A204.1 (cell line): ENCODE results near the gene CTNNA3.
A peak's percentile ranks its signal among the peaks of the same experiment; 100 is the strongest.

ENCODE experiments used
- FAIRE-seq: peaks from 2 replicates; lab custom pipeline; 2012; peaks lifted over from hg19 to GRCh38; lab: Jason Lieb, UNC

Gene CTNNA3

DNA sequence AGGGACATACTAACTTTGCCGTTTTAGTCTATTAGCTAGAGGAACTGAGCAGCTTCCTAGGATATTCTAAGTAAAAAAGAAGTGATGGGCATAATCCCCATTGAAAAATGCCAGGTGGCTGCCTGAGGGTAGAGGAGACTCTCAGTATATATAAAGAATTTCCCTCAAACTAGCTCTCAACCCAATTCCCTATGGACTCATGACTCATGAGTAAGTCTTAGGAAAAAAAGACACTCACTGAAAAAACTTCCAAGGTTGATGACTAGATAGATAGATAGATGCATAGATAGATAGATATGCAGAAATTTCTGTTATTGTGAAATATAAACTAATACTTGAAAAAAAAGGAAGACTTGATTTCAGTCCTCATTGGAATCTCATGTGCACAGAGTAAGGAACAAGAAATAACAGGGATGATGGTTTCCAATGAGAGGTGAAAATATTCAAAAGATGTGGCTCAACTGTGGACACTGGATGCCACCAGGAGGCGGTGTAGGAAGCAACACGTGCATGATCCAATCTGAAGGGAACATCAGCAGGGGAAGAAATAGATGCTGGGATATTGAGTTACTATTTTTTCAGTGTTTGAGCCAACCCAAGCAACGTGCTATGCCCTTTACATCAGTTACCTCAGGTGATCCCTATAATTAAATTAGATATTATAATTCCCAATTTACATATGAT, 1481.1 kb downstream of the CTNNA3 start:
- no peak for FAIRE-seq

DNA sequence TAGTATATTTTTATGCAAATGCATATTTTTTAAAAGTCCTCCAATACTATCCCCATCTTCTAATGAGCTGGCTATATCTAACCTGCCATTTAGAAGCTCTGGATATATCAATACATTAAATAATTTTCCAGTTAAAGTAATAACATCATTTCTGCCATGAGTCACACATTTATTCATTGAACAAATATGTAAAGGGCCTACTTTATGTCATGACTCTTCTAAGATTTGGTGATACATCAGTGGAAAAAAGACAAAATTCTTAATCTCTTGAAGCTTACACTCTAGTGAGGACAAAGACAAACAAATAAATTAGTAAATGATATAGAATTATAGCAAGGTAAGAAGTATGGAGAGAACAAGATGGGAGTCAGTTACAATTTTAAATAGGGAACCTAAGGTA, 1487.0 kb downstream of the CTNNA3 start:
- FAIRE-seq = no peak

DNA sequence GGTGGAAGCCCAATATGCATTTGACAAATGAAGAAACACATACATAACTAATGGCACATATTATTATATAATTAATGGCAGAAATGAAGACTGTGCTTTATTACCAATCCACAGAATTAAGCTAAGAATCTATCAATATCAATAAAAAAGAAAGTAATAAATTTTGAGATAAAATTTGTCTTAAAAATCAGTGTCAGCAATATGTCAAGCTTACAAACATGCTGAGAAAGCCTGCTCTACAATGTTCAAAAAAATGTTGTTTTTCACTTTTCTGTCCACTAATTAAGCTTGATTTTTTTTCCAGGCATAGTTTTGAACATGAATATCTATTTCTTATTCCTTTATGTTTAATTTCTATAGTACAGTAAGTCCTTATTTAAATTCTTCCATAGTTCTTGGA, 1491.2 kb downstream of the CTNNA3 start:
- no peak for FAIRE-seq

DNA sequence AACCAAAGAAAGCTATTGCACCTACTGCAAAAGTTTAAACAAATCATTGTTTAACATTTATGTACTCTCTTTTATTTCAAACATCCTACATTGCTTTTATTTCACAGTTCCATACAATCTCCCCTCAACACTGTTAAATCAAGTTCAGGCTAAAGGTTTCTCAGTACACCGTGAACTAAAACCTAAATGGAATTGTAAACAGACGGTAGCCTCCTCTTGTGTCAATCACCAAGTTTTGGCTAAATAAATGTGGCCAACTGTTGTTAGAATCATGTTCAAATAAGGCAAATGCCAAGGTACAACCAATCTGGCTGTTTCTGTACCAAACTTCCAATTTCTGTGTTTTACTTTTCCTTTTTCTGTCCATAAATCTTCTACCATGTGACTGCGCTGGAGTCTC, 1493.9 kb downstream of the CTNNA3 start:
- FAIRE-seq = no peak

DNA sequence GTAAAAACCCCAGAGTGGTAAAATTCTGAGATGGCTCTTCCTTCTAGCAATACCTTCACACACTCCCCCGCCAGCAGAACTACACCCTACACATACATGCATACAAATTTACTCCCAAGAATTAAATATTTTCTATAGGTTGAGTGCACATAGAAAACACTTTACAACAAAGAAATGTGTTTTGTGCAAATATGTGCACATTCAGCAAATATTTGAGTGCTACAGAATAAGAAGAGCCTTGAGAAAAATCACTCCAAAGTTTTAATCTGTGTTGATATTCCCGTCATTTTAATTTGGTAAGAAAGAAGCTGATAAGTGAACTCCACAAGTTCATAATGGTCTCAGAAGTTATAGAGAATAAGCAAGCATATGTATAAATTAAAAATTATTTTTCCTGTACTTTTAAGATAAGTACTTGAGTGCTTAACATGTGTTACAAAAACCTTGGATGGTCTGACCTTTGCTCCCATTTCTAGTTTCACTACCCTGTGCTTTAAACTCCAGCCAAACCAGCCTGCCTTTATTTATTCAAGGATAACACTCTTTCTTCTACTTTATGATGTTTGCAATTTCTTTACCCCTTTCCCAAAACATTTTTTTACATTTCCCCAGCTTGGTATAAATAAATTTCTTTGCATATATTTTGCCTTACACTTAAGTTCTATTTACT, 1503.7 kb downstream of the CTNNA3 start:
- no peak for FAIRE-seq

DNA sequence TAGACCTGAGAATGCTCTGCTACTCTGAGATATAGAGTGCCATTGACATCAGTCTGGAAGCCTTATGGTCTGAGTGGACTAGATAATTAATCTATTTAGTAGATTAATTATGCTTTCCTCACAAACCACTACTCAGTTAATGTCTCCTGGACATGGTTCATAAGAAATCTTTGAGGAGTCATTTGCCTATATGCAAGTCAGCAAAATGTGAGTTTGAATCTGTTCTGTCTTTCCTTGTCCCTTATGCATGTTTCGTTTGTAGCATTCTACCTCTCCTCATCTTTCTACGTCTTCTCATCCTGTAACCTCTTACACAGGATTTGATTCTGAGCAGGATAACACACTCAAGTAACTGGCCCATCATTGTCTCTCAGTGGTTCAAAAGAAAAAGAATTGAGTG, 1505.6 kb downstream of the CTNNA3 start:
- no peak for FAIRE-seq

DNA sequence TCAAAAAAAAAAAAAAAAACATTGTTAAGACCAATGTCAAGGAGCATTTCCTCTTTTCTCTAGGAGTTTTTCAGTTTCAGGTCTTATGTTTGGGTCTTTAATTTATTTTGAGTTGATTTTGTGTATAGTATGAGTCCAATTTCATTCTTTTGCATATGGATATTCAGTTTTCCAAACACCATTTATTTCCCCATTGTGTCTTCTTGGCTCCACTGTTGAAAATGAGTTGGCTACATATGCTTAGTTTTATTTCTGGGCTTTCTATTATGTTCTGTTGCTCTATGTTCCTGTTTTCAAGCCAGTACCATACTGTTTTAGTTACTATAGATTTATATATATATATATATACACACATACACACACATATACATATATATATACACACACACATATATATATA, 1506.7 kb downstream of the CTNNA3 start:
- no peak for FAIRE-seq

DNA sequence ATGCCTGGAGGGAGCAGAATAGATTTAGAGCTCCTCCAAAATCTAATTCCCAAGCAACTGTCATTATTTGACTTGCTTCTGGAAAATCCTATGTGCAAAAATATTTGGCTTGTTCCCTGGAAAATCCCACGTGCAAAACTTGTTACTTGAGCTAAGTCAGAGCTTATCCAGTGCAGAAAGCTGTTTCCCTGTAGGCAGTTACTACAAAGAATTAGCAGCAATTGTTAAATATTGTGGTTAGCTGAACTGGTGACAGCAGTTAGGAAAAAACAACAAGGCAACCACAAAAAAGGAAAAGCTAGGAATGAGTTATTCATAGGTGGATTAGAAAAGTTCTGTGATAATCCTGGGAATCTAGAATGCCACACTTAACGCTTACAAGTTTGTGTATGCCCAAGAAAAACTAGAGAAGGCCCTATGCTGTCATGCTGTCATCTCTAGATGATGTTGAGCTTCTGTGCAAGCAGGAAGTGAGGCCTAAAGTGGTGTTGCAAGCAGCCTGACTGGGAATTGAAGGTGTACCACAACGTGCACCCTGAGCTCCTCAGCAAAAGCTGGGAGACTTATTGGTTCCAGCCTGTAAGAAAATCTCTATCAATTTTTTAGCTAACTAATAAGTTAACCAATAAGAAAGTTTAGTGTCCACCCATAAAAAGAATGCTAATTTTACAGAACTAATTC, 1508.8 kb downstream of the CTNNA3 start:
- FAIRE-seq = no peak

DNA sequence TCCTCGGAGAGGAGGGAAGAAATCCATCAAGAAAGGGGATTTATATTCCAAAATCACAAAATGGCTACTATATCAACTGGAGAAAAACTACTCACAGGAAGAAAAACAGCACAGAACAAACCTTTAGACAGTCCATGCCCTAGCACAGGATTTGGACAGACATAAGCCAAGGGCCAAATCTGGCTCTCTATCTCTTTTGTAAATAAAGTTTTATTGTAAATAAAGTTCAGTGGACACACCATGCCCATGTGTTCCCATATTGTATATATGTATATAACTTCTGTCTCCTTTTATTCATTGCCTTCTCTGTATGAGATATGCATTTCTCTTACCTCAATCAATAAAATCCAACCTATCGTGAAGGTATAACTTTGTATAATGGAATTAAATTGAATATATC, 1513.0 kb downstream of the CTNNA3 start:
- FAIRE-seq = no peak

DNA sequence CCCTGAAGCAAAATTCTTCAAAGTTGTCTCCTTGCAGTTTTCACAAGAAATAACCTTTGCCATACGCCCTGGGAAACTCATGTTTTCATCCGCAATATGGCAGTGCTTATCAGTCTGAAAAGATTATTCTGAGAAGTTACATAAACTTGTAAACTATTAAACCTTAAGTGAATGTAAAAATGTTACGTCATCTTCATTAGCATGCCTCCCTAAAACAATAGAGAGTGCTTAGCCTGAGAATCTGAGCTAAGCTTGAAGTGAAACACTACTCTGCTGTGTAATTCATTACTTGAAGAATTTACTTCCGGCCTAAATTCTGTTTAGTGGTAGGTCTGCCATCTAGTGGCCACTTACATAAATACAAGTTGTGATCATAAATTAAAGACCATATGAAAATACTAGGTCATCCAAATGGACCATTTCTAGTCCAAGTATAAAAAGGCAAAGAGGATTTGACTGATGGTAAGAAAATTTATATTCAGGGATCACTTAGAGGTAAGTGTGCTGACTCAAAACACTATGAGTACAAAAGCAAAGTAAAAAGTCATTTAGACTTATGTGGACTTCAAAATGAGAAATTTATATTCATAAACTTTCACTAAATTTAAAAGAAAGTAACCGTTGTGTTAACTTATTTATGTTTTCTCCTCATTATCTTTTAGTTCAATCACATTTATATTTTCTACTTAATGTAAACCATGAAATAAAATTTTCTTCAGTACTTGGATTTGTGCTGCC, 1515.2 kb downstream of the CTNNA3 start:
- peak; percentile 96 for FAIRE-seq

DNA sequence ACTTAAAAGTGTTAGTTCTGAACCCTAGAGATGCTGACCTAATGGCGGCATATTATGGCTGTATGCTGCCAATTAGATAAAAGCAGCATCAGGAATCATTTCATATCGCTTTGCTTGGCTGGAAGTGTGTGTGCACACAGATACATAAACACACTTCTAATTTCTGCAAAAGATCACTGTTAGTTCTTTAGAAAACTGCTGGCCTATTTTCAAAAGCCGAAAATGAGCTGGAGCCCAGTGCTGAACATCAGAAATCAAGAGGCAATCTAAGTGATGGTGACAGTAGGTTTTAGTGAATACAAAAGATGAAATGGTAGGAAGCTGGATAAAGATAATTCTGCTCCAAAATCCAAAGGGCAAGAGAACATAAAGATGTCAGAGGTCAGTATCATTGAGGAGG, 1516.0 kb downstream of the CTNNA3 start:
- FAIRE-seq = no peak

DNA sequence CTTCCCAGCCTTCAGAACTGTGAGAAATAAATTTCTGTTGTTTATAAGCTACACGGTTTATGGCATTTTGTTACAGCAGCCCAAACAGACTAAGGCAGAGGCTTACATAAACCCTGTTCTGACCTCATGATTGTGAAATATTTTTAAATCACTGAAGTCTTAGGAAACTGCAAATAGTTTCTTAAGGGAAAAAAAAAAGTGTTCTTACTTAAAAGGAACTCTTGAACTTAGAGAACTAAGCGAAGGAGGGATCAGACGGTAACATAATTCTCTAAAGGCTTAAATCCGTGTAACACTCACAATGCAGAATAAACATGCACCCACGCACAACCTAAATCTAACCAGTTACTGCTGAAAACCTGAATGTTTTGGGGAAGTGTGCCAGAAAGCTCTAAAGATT, 1519.2 kb downstream of the CTNNA3 start:
- no peak for FAIRE-seq

DNA sequence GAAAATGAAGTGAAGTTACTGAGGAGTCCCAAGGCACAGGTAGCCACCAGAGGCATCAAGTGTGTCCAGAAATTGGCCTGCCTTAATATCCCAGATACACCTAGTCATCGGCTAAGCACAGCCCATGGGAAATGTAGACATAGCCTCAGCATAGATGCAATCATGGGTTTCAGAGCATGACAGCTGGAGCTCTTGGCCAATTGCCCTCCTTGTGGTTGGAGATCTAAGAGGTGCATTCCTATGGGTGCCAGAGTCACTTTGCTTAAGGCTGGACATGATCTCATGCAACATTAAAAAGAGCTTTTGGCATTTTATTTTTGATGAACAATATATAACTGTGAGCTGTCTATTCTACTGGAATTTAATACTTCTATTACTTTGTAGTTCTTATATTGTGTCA, 1528.2 kb downstream of the CTNNA3 start:
- FAIRE-seq = no peak

DNA sequence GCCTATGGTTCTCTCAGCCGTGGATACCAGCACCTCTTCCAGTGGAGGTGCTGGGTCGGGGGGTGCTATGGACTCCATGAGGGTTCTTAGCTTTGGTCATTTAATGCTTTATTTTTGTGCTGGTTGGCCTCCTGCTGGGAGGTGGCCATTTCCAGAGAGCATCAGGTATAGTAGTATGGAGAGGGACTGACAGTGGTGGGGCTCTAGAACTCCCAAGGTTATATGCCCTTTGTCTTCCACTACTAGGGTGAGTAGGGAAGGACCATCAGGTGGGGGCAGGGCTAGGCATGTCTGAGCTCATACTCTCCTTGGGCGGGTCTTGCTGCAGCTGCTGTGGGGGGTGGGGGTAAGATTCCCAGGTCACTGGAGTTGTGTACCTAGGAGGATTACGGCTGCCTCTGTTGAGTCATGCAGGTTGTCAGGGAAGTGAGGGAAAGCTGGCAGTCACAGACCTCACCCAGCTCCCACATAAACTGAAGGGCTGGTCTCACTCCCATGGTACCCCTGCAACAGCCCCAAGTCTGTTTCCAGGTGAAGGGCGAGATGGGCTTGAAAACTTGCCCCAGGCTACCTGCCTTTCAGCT, 1533.3 kb downstream of the CTNNA3 start:
- FAIRE-seq = no peak

DNA sequence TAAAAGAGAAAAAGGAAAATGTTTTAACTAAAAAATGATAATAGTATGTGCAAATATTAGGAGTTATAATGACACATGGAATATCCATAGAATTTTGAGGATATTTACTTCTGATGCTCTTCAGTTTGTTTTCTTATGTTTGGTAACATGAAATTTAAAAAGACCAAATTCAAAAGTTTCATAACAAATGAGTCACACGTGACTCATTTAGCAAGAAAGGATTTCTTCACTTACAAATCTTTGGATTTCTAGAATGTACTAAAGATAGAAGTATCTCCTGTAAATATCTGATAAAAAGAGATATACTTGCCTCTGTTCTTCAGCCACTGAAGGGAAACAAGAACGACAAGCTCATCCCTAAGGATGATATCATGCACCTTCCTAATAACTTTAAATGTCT, 1544.6 kb downstream of the CTNNA3 start:
- FAIRE-seq = no peak

DNA sequence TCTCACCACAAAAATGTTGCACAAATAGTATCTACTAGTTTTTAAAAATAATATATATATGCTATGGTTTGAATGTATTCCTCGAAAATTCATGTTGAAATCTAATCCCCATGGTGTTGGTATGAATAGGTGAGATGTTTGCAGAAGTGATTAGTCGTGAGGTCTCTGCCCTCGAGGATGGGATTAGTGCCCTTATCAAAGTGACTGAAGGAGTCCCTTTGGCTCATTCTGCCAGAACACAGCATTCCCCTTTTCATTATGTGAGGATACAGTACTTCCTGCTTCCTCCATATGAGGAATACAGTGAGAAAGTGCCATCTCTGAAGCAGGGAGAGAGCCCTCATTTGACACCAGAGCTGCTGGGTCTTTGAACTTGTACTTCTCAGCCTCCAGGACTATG, 1547.7 kb downstream of the CTNNA3 start:
- FAIRE-seq = no peak

DNA sequence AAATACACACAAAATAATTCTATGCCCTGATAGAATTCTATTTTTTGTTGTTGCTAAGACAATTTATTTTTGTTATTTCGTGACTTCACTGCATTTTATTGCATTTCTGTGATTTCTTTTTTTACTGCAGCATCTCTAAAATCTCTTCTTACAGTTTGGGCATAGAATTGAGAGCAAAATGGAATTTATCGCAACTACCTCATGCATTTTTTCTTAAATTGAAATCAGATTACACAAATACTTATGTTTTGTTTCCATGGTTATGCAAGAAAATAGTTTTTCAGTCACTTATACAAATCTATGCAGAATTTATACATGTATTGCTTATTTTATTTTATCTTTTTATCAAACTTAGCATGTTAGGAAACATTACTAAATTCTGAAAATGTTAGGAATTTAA, 1552.0 kb downstream of the CTNNA3 start:
- FAIRE-seq = no peak

DNA sequence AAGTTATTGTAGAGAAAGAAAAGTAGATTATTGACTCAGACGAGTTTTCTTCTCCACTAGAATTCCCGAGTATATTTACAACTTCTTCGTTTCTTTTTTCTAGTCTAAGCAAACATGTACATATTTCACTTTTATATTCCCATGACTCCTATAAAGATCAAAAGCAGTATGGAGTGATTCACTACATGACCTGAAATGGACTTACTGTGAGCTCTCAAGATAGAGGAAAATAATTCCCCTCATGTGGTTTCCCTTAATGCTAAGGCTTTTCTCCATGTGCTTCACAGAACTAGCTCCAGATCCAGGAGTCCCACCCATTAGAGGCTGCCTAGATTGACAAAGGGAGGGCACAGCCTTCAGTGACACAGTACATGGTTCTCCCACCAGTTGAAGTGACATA, 1593.2 kb downstream of the CTNNA3 start:
- FAIRE-seq = no peak

DNA sequence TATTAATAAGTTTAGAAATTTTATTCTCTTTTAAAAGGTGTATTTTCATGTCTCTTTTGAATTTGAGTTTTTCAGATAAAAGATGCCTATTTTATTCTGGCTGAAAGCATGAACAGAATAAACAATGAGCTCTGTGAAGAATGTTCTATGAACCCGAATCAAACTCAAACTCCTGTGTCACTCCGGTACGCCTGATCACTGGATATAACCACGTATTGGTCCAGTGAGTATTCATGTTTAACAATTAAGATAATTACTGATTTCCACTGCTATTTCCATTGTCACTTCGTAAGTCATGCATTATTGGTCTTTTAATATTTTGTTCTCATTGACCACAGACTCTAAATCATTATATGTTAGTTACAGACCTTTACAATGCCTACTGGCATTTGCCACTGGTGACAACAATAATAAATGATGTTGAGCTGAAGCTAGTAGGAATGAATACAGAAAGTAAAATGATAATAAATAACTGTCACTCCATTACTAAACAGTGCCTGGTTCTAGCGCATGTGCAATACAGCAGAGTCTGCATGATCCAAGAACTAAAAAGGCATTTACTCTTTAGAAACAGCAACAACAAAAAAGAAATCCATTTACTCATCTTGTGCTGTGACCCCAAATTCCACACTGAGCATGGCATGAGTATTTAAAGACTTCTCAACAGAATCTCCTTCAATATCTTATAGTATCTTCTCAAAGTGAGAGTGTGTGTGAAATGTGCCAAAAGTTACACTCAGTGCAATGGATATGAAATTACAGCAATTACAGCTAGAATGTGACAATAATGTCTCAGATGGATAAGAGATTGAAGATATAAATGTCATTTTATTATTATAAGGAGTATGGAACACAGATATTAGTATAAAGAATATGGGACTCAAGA, 1597.2 kb downstream of the CTNNA3 start:
- FAIRE-seq = no peak

DNA sequence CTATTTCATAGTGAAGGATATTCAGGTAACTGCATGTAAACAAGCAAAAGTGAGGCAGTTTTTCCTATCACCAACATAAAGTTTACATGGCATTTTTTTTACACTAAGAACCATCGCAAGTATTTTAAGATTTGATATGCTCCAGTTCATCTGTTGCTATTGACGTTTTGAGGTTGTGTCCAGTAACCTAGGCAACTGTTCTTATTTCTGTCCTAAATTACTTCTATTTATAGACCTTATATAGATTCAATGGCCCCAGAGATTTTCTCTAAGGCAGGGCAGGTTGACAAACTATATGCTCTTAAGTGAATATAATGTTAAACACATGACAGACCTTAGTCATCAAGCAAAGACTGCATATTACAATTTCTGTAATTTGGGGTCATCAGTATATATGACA, 1600.4 kb downstream of the CTNNA3 start:
- FAIRE-seq = no peak

DNA sequence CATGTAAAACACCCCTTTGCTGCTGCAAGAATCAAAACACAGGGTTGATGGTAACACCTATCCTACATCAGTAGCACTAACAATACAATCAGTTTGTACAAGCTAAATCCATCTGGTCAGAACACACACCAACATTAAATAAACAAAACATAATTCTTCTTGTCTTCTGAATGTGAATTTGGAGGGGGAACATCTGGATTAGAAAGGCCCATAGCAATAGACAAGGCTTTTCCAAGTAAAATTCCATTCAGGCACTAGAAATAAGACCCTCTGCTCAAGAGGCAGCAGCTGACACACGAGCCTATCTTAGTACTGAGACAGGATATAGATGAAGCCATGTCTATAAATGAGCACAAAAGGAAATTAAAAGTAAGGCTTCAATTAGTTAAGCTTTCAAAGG, 1610.1 kb downstream of the CTNNA3 start:
- no peak for FAIRE-seq

DNA sequence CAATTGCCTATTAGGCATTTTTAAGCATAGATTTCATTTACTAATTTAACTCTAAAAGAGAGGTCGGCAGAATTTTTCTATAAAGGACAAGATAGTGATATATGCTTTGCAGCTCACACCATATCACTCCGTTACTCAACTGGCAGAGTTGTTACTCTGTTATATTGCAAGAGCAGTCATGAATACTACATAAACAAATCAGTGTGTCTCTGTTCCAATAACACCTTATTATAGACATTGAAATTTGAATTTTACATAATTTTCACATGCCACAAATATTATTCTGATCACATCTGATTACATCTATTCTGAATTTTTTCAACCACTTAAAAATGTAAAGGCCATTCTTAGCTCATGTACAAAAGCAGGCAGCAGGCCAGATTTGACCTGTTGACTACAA, 1624.1 kb downstream of the CTNNA3 start:
- FAIRE-seq = no peak
